ENCODE measurements around the gene PTK7. TPM values are rescaled to one million over a fixed set of nuclear protein-coding genes. Genes with fewer than 3 reads are reported as not detected.

PTK7 gene
- total RNA-seq, 1 donor from 2014 or later, result 155 TPM

DNA sequence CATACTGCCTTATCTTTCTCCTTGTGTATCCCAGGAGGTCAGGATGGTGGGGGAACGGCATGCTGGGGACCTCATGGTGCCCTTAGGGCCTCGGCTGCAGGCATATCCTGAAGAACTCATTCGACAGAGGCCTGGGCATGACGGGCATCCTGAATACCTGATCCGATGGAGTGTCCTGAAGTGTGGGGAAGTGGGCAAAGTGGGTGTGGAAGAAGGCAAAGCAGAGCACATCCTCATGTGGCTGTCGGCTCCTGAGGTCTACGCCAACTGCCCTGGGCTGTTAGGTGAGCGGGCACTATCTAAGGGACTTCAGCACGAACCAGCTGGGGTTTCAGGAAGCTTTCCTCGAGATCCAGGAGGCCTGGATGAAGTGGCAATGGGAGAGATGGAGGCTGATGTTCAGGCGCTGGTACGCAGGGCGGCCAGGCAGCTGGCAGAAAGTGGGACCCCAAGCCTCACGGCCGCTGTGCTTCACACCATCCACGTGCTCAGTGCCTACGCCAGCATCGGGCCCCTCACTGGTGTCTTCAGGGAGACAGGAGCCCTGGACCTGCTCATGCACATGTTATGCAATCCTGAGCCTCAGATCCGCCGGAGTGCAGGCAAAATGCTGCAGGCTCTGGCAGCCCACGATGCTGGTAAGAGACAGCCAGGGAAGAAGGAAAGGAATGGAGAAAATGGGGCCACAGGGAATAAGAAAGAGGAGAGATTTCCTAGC is 108.3 kb downstream of the PTK7 start:
- TF ChIP-seq, protein P1, sequence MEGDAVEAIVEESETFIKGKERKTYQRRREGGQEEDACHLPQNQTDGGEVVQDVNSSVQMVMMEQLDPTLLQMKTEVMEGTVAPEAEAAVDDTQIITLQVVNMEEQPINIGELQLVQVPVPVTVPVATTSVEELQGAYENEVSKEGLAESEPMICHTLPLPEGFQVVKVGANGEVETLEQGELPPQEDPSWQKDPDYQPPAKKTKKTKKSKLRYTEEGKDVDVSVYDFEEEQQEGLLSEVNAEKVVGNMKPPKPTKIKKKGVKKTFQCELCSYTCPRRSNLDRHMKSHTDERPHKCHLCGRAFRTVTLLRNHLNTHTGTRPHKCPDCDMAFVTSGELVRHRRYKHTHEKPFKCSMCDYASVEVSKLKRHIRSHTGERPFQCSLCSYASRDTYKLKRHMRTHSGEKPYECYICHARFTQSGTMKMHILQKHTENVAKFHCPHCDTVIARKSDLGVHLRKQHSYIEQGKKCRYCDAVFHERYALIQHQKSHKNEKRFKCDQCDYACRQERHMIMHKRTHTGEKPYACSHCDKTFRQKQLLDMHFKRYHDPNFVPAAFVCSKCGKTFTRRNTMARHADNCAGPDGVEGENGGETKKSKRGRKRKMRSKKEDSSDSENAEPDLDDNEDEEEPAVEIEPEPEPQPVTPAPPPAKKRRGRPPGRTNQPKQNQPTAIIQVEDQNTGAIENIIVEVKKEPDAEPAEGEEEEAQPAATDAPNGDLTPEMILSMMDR (conservative IDR thresholded peaks at IDR 0.05), result no peak
- Mint-ChIP-seq H3K4me3 (no peak overlapping the region), H3K4me1 (ENCODE audit: unreplicated experiment) (peaks cover 22% of the 10 kb centered on the region), H3K36me3 (peaks cover 9% of the 10 kb centered on the region), H3K27ac (no peak overlapping the region), H3K9me3 (no peaks in the 10 kb centered on the region), H3K27me3 (no peaks in the 10 kb centered on the region)
- no peak for DNase-seq (ENCODE audit: extremely low spot score, unreplicated experiment)

DNA sequence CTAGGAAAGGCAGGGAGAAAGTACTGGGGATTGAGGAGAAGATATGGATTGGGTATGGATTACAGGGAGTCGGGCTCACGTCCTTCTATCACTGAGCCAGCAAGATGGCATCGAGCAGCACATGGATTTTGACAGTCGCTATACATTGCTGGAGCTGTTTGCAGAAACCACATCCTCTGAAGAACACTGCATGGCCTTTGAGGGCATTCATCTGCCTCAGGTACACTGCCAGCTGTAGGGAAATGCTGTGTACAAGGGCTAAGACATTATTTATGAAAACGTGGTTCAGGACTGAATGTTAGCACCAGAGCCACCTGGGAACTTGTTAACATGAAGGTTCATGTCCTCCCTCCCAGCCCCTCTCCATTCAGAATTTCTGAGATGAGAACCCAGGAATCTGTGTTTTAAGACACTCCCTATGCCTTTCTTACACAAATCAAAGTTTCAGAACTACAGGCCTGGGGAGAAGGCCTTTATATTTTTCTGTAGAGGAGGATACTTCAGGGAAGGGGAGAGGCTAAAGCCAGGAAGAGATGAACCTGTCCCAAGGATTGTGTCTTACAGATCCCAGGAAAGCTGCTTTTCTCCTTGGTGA is 109.4 kb downstream of the PTK7 start:
- no peak overlapping the region for H3K27ac Mint-ChIP-seq
- TF ChIP-seq, protein P1 (conservative IDR thresholded peaks at IDR 0.05), result no peak
- peaks cover 22% of the 10 kb centered on the region for H3K4me1 Mint-ChIP-seq (ENCODE audit: unreplicated experiment)
- no peaks in the 10 kb centered on the region for H3K9me3 Mint-ChIP-seq
- no peaks in the 10 kb centered on the region for H3K27me3 Mint-ChIP-seq
- H3K4me3 Mint-ChIP-seq, result no peak overlapping the region
- DNase-seq (ENCODE audit: extremely low spot score, unreplicated experiment), result no peak
- H3K36me3 Mint-ChIP-seq, result peaks cover 9% of the 10 kb centered on the region

DNA sequence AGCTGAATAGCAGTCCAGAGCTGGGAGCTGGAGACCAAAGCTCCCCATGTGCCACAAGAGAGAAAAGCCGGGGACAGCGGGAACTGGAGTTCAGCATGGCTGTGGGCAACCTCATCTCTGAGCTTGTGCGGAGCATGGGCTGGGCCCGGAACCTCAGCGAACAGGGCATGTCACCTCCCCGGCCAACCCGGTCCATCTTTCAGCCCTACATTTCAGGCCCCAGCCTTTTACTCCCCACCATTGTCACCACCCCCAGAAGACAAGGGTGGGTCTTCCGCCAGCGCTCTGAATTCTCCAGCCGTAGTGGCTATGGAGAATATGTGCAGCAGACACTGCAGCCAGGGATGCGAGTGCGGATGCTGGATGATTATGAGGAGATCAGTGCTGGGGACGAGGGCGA is 109.9 kb downstream of the PTK7 start:
- no peaks in the 10 kb centered on the region for H3K27me3 Mint-ChIP-seq
- peaks cover 9% of the 10 kb centered on the region for H3K36me3 Mint-ChIP-seq
- no peak overlapping the region for H3K4me3 Mint-ChIP-seq

DNA sequence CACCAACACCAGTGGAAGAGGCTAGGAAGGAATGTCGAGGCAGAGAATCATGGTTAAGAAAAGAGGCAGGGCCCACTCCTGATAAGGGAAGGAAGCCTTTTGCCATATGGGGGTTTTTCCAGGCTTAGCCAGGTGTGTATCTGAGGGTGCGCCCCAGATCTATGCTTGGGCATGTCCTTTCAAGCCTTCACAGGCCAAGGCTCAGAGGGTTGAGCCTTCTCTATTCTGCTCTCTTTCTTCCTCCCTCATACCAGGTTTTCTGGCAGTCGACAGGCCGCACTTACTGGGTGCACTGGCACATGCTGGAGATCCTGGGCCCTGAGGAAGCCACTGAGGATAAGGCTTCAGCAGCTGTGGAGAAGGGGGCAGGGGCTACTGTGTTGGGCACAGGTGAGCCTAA is 110.6 kb downstream of the PTK7 start:
- Mint-ChIP-seq H3K27ac (no peak overlapping the region), H3K4me1 (ENCODE audit: unreplicated experiment) (peaks cover 13% of the 10 kb centered on the region), H3K4me3 (no peak overlapping the region), H3K27me3 (no peaks in the 10 kb centered on the region), H3K36me3 (peaks cover 9% of the 10 kb centered on the region), H3K9me3 (no peaks in the 10 kb centered on the region)
- TF ChIP-seq, protein P1 (conservative IDR thresholded peaks at IDR 0.05), result no peak
- DNase-seq (ENCODE audit: extremely low spot score, unreplicated experiment), result no peak

More for the DNA sequence above, 109.9 kb downstream of the PTK7 start:
- peaks cover 20% of the 10 kb centered on the region for H3K4me1 Mint-ChIP-seq (ENCODE audit: unreplicated experiment)
- no peak for DNase-seq (ENCODE audit: extremely low spot score, unreplicated experiment)
- TF ChIP-seq, protein P1 (conservative IDR thresholded peaks at IDR 0.05), result no peak
- H3K27ac Mint-ChIP-seq, result no peak overlapping the region
- no peaks in the 10 kb centered on the region for H3K9me3 Mint-ChIP-seq

DNA sequence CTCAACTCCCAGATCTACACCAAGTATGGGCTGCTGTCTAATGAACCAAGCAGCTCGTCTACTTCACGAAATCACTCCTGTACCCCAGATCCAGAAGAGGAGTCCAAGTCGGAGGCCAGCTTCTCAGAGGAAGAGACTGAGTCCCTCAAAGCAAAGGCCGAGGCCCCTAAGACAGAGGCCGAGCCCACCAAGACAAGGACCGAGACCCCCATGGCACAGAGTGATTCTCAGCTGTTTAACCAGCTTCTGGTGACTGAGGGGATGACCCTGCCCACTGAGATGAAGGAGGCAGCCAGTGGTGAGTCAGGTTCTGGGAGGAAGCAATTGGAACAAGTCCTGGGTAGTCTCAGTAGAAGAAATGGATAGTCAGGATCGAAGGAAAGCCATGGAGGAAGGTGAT is 111.7 kb downstream of the PTK7 start:
- TF ChIP-seq, protein P1 (conservative IDR thresholded peaks at IDR 0.05), result no peak
- no peaks in the 10 kb centered on the region for H3K27me3 Mint-ChIP-seq
- no peaks in the 10 kb centered on the region for H3K9me3 Mint-ChIP-seq
- peaks cover 13% of the 10 kb centered on the region for H3K36me3 Mint-ChIP-seq
- no peak for DNase-seq (ENCODE audit: extremely low spot score, unreplicated experiment)
- H3K4me3 Mint-ChIP-seq, result no peak overlapping the region
- peaks cover 7% of the 10 kb centered on the region for H3K4me1 Mint-ChIP-seq (ENCODE audit: unreplicated experiment)
- no peak overlapping the region for H3K27ac Mint-ChIP-seq
